Measurements from ENCODE around the gene NBPF3. TPM values are rescaled to one million over a fixed set of nuclear protein-coding genes. Genes with fewer than 3 reads are reported as not detected.
"Not testable (repeated sequence)": the region's sequence is repeated elsewhere in the genome, so short reads cannot be mapped to it uniquely, and the experiment has no call there.

Gene NBPF3
- total RNA-seq, 4 donors from 2014 or later = 12.2 to 26.4 (median 15.3) TPM

GRCh38 chr1:21439345-21439720, 604 bp upstream of the NBPF3 start:
- H3K4me1 ChIP-seq = peaks cover 0 to 29% (median 3%) of the 10 kb centered on the region in 4 donors
- no peaks in the 10 kb centered on the region for H3K36me3 ChIP-seq
- peak overlapping the region in 1 of 4 donors; percentile 61 for H3K27ac ChIP-seq
- WGBS, 2 donors = 31 to 33% methylated on average over 7 of the region's 7 CpGs
- TF ChIP-seq EP300 (IDR thresholded peaks at IDR 0.05) (no peak), POLR2A (IDR thresholded peaks at IDR 0.05) (no peak), CTCF (IDR thresholded peaks at IDR 0.05) (no peak)
- H3K9me3 ChIP-seq = no peaks in the 10 kb centered on the region
- H3K4me3 ChIP-seq = peak overlapping the region; percentile 58 to 67 (median 61)
- DNase-seq (ENCODE audit: low spot score in 2 of 2) = no peak
- peaks cover 0 to 21% of the 10 kb centered on the region in 2 donors for H3K27me3 ChIP-seq

- Histone ChIP-seq H3K27me3 (peaks cover 0 to 15% of the 10 kb centered on the region in 2 donors), H3K4me3 (peak overlapping the region; percentile 58 to 67 (median 61)), H3K27ac (peak overlapping the region in 2 of 4 donors; percentile 4 to 61), H3K36me3 (peaks cover 0 to 12% (median 0%) of the 10 kb centered on the region in 3 donors), H3K4me1 (peaks cover 0 to 29% (median 3%) of the 10 kb centered on the region in 4 donors)
- not testable (repeated sequence) for H3K9me3 ChIP-seq; DNase-seq (ENCODE audit: low spot score in 2 of 2)
- WGBS, 2 donors = 11 to 29% methylated on average over 9 to 21 of the region's 21 CpGs
Measured at GRCh38 chr1:21440630-21441125, 741 bp downstream of the NBPF3 start.

GRCh38 chr1:21446647-21447046, 6.7 kb downstream of the NBPF3 start:
- not testable (repeated sequence) for H3K4me1 ChIP-seq; H3K9me3 ChIP-seq; H3K27ac ChIP-seq; DNase-seq (ENCODE audit: low spot score in 2 of 2); H3K27me3 ChIP-seq; H3K4me3 ChIP-seq
- WGBS, 2 donors = 95 to 100% methylated on average over 2 of the region's 2 CpGs
- H3K36me3 ChIP-seq = peaks cover 0 to 17% (median 0%) of the 10 kb centered on the region in 3 donors

GRCh38 chr1:21447311-21447710, 7.4 kb downstream of the NBPF3 start:
- no peaks in the 10 kb centered on the region for H3K4me1 ChIP-seq
- H3K9me3 ChIP-seq = no peaks in the 10 kb centered on the region
- no peaks in the 10 kb centered on the region for H3K27me3 ChIP-seq
- WGBS, 2 donors = 70 to 81% methylated on average over 5 of the region's 5 CpGs
- H3K4me3 ChIP-seq = no peak overlapping the region
- TF ChIP-seq EP300 (IDR thresholded peaks at IDR 0.05) (no peak), CTCF (IDR thresholded peaks at IDR 0.05) (no peak), POLR2A (IDR thresholded peaks at IDR 0.05) (no peak)
- H3K27ac ChIP-seq = no peak overlapping the region
- DNase-seq (ENCODE audit: low spot score in 2 of 2) = no peak
- peaks cover 0 to 17% (median 0%) of the 10 kb centered on the region in 3 donors for H3K36me3 ChIP-seq

- TF ChIP-seq CTCF (IDR thresholded peaks at IDR 0.05) (no peak), EP300 (IDR thresholded peaks at IDR 0.05) (no peak), POLR2A (IDR thresholded peaks at IDR 0.05) (no peak)
- Histone ChIP-seq H3K4me1 (no peaks in the 10 kb centered on the region), H3K27me3 (no peaks in the 10 kb centered on the region), H3K36me3 (peaks cover 0 to 19% (median 0%) of the 10 kb centered on the region in 3 donors), H3K9me3 (no peaks in the 10 kb centered on the region), H3K27ac (no peak overlapping the region), H3K4me3 (no peak overlapping the region)
- WGBS, 2 donors = 88 to 93% methylated on average over 1 of the region's 1 CpG
- DNase-seq (ENCODE audit: low spot score in 2 of 2) = no peak
Measured at GRCh38 chr1:21449906-21450305, 10.0 kb downstream of the NBPF3 start.

- no peak overlapping the region for H3K4me3 ChIP-seq
- no peak overlapping the region for H3K27ac ChIP-seq
- TF ChIP-seq POLR2A (IDR thresholded peaks at IDR 0.05) (no peak), EP300 (IDR thresholded peaks at IDR 0.05) (no peak), CTCF (IDR thresholded peaks at IDR 0.05) (no peak)
Measured at GRCh38 chr1:21451212-21451611, 11.3 kb downstream of the NBPF3 start.

More at GRCh38 chr1:21451212-21451611, 11.3 kb downstream of the NBPF3 start:
- Histone ChIP-seq H3K9me3 (no peaks in the 10 kb centered on the region), H3K27me3 (no peaks in the 10 kb centered on the region), H3K36me3 (peaks cover 0 to 7% (median 0%) of the 10 kb centered on the region in 3 donors), H3K4me1 (no peaks in the 10 kb centered on the region)
- DNase-seq (ENCODE audit: low spot score in 2 of 2) = no peak
- 26 to 28% methylated on average over 1 of the region's 1 CpG for WGBS, 2 donors
